GM21576 (cell line): Measurements from ENCODE around the gene LSP1.

ENCODE experiments used
- ATAC-seq: cut with Tn5 transposase; IDR thresholded peaks from one replicate; pipeline ENCODE4 v1.9.1; 2021; ENCODE audit warnings: mild to moderate bottlenecking, moderate library complexity; ENCODE audit not compliant: unreplicated experiment

LSP1 gene

GRCh38 chr11:1888347-1888753 is 35.5 kb downstream of the LSP1 start:
- no peak for ATAC-seq

GRCh38 chr11:1888811-1889210 is 35.9 kb downstream of the LSP1 start:
- no peak for ATAC-seq

- ATAC-seq = no peak
Measured at GRCh38 chr11:1889224-1889930, 36.5 kb downstream of the LSP1 start.

GRCh38 chr11:1889941-1890855 is 37.3 kb downstream of the LSP1 start:
- ATAC-seq = no peak

GRCh38 chr11:1890856-1891830 is 38.3 kb downstream of the LSP1 start:
- ATAC-seq = no peak

- ATAC-seq = no peak
Measured at GRCh38 chr11:1891831-1892115, 38.9 kb downstream of the LSP1 start, which contains the start of gene PRR33. PRR33 (minus strand) TSS chr11:1891895; CDS start chr11:1890584, 1,311 bp downstream.

- no peak for ATAC-seq
Measured at GRCh38 chr11:1892116-1892515, 39.2 kb downstream of the LSP1 start.

- ATAC-seq = no peak
Measured at GRCh38 chr11:1892558-1892957, 39.7 kb downstream of the LSP1 start.

GRCh38 chr11:1893581-1894359 is 40.9 kb downstream of the LSP1 start:
- ATAC-seq = no peak

GRCh38 chr11:1894759-1895158 is 41.9 kb downstream of the LSP1 start:
- no peak for ATAC-seq

- ATAC-seq = no peak
Measured at GRCh38 chr11:1896468-1896867, 43.6 kb downstream of the LSP1 start.

- no peak for ATAC-seq
Measured at GRCh38 chr11:1896923-1897322, 44.0 kb downstream of the LSP1 start.

GRCh38 chr11:1899090-1899489 is 46.2 kb downstream of the LSP1 start:
- no peak for ATAC-seq

- no peak for ATAC-seq
Measured at GRCh38 chr11:1899686-1900085, 46.8 kb downstream of the LSP1 start.

GRCh38 chr11:1906181-1906580 is 53.3 kb downstream of the LSP1 start:
- no peak for ATAC-seq

GRCh38 chr11:1906611-1907423 is 53.9 kb downstream of the LSP1 start:
- no peak for ATAC-seq

GRCh38 chr11:1908618-1909017 is 55.7 kb downstream of the LSP1 start:
- ATAC-seq = no peak

- ATAC-seq = no peak
Measured at GRCh38 chr11:1909524-1909923, 56.6 kb downstream of the LSP1 start.

- ATAC-seq = no peak
Measured at GRCh38 chr11:1912289-1912878, 59.5 kb downstream of the LSP1 start.
